SK-N-SH (cell line): Measurements from ENCODE around the gene MRPS12. TPM values are rescaled to one million over a fixed set of nuclear protein-coding genes. Genes with fewer than 3 reads are reported as not detected.

Experiments used
- CTCF ChIA-PET: fragments of 300-600, 350-600 bp; formaldehyde crosslinking; extraction: SDS; loops from one replicate; lab custom pipeline; 2021; lab: Yijun Ruan, JAX
- POLR2A ChIA-PET: fragments of 350-600 bp; sonication (Branson Sonifier 250); formaldehyde crosslinking; extraction: SDS; loops from one replicate; lab custom pipeline; 2020; ENCODE audit warnings: antibody characterized with exemption, inconsistent platforms; lab: Yijun Ruan, JAX
- DNase-seq: peaks from one replicate; pipeline ENCODE4 v3.0.0; 2012
- H2AFZ ChIP-seq: fragments of 200-600 bp; sonication (generic); 2 replicates; pipeline ENCODE4 v1.8.1; 2016; ENCODE audit warnings: antibody characterized with exemption, mild to moderate bottlenecking, low read depth
- H3F3A ChIP-seq: fragments of 200-600 bp; sonication (generic); replicated peaks from 2 replicates; pipeline ENCODE3; 2016; ENCODE audit warnings: antibody characterized with exemption, mild to moderate bottlenecking; ENCODE audit not compliant: insufficient read depth
- H3K27ac ChIP-seq, 2 experiments: fragments of 200-500 bp in 1 of 2; fragments of 200-600 bp in 1 of 2; sonication (Bioruptor generic) in 1 of 2; sonication (generic), shearing (Covaris generic) in 1 of 2; 2 replicates each; pipeline versions ENCODE4 v1.5.1 to v1.6.1; 2014 to 2016; ENCODE audit warnings: low read depth in 2 of 2, inconsistent platforms in 1 of 2, low read length in 1 of 2, mild to moderate bottlenecking in 1 of 2, mixed read lengths in 1 of 2
- H3K27me3 ChIP-seq: fragments of 200-600 bp; sonication (generic), shearing (Covaris generic); 2 replicates; pipeline ENCODE4 v1.6.1; 2016; ENCODE audit warnings: mixed run types; ENCODE audit not compliant: insufficient read depth
- H3K36me3 ChIP-seq, 2 experiments: fragments of 200-500 bp in 1 of 2; fragments of 200-600 bp in 1 of 2; sonication (Bioruptor generic) in 1 of 2; sonication (generic) in 1 of 2; replicated peaks in 1 of 2; 2 replicates each; pipeline versions ENCODE3 to v1.5.1; 2014 to 2016; ENCODE audit warnings: low read length in 1 of 2, mild to moderate bottlenecking in 1 of 2; ENCODE audit not compliant: insufficient read depth in 2 of 2, control insufficient read depth in 1 of 2
- H3K4me1 ChIP-seq, 2 experiments: fragments of 200-500 bp in 1 of 2; fragments of 200-600 bp in 1 of 2; sonication (Bioruptor generic) in 1 of 2; sonication (generic), shearing (Covaris generic) in 1 of 2; 2 replicates each; pipeline versions ENCODE4 v1.5.1 to v1.6.1; 2014 to 2016; ENCODE audit warnings: low read depth in 1 of 2, low read length in 1 of 2, mixed run types in 1 of 2; ENCODE audit not compliant: insufficient read depth in 2 of 2, control insufficient read depth in 1 of 2
- H3K4me2 ChIP-seq: fragments of 200-600 bp; sonication (generic), shearing (Covaris generic); 2 replicates; pipeline ENCODE4 v1.6.1; 2017; ENCODE audit warnings: mixed run types
- H3K4me3 ChIP-seq, 2 experiments: fragments of 200-500 bp in 1 of 2; fragments of 200-600 bp in 1 of 2; sonication (Bioruptor generic) in 1 of 2; sonication (generic), shearing (Covaris generic) in 1 of 2; 2 replicates each; pipeline versions ENCODE4 v1.5.1 to v1.8.1; 2014 to 2016; ENCODE audit warnings: low read depth in 2 of 2, inconsistent platforms in 1 of 2, low read length in 1 of 2, mild to moderate bottlenecking in 1 of 2, mixed read lengths in 1 of 2, moderate library complexity in 1 of 2
- H3K79me2 ChIP-seq: fragments of 200-600 bp; sonication (generic); 2 replicates; pipeline ENCODE4 v1.8.1; 2017; ENCODE audit warnings: mild to moderate bottlenecking; ENCODE audit not compliant: insufficient read depth
- H3K9ac ChIP-seq: fragments of 200-600 bp; sonication (generic); 2 replicates; pipeline ENCODE4 v1.6.1; 2017; ENCODE audit warnings: mixed run types
- H3K9me2 ChIP-seq: fragments of 200-600 bp; sonication (generic); 2 replicates; pipeline ENCODE4 v1.6.1; 2017; ENCODE audit warnings: mixed run types
- H3K9me3 ChIP-seq: fragments of 200-600 bp; sonication (generic); 2 replicates; pipeline ENCODE4 v1.6.1; 2017; ENCODE audit warnings: mixed run types, mild to moderate bottlenecking, moderate library complexity
- H4K20me1 ChIP-seq: fragments of 200-600 bp; sonication (generic); 2 replicates; pipeline ENCODE4 v1.6.1; 2017; ENCODE audit warnings: mild to moderate bottlenecking, mixed run types; ENCODE audit not compliant: insufficient read depth
- CHD2 ChIP-seq: fragments of 150-350 bp; IDR thresholded peaks from 2 replicates; pipeline ENCODE4 v1.6.1; 2018; ENCODE audit warnings: low read length; ENCODE audit not compliant: partially characterized antibody
- EP300 ChIP-seq, 2 experiments: IDR thresholded peaks; 2 replicates each; pipeline versions ENCODE4 v1.4.0 to v1.6.1; 2012; ENCODE audit warnings: borderline replicate concordance in 1 of 2, low read depth in 1 of 2, low read length in 1 of 2
- EZH2phosphoT487 ChIP-seq: fragments of 200-600 bp; sonication (generic); IDR thresholded peaks from 2 replicates; pipeline ENCODE4 v1.6.1; 2017; ENCODE audit warnings: low read depth, mixed run types, mild to moderate bottlenecking, antibody characterized with exemption, moderate library complexity, borderline replicate concordance
- FOSL2 ChIP-seq: IDR thresholded peaks from 2 replicates; pipeline ENCODE4 v1.4.0; 2012; ENCODE audit warnings: low read depth, mild to moderate bottlenecking, moderate library complexity, borderline replicate concordance
- POLR2AphosphoS5 ChIP-seq: IDR thresholded peaks from 2 replicates; pipeline ENCODE4 v1.6.1; 2012; ENCODE audit warnings: low read depth, low read length
- RCOR1 ChIP-seq: fragments of 150-350 bp; IDR thresholded peaks from 2 replicates; pipeline ENCODE4 v1.6.1; 2017; ENCODE audit warnings: antibody characterized with exemption, low read length
- RFX5 ChIP-seq: IDR thresholded peaks from 2 replicates; pipeline ENCODE4 v1.6.1; 2012; ENCODE audit warnings: mild to moderate bottlenecking, improper control_type of control experiment, low read length
- SMC3 ChIP-seq: IDR thresholded peaks from 2 replicates; pipeline ENCODE4 v1.6.1; 2012; ENCODE audit warnings: low read depth, low read length, improper control_type of control experiment
- TEAD4 ChIP-seq: IDR thresholded peaks from 2 replicates; pipeline ENCODE4 v1.4.0; 2012; ENCODE audit warnings: mild to moderate bottlenecking, borderline replicate concordance; ENCODE audit not compliant: insufficient read depth
- WGBS: methylation state at CpG from one replicate; pipeline ENCODE4 v1.1.6; 2017; ENCODE audit warnings: low lambda C conversion rate; 5-methylcytosine and 5-hydroxymethylcytosine counted together
- polyA plus RNA-seq, 3 experiments: library from polyadenylated mRNA; depleted of rRNA; stranded (reverse); fragments of >200 nt; gene quantifications; 2 replicates each; pipeline ENCODE4 v1.2.3, GENCODE V29; 2012
- TF ChIP-seq, protein P1 (sequence below): IDR thresholded peaks from 2 replicates; pipeline ENCODE4 v1.4.0; 2012; ENCODE audit warnings: low read depth
- TF ChIP-seq, protein P2 (sequence below): IDR thresholded peaks from 2 replicates; pipeline ENCODE4 v1.6.1; 2012; ENCODE audit warnings: mild to moderate bottlenecking, low read depth, low read length, moderate library complexity
- TF ChIP-seq, protein P3 (sequence below): fragments of 150-350 bp; IDR thresholded peaks from 2 replicates; pipeline ENCODE4 v1.6.1; 2016; ENCODE audit warnings: mild to moderate bottlenecking, low read depth, low read length

The MRPS12 gene
- polyA plus RNA-seq, 1 of the 3 experiments (the other 2 are of a cell fraction): 59.6 TPM

DNA sequence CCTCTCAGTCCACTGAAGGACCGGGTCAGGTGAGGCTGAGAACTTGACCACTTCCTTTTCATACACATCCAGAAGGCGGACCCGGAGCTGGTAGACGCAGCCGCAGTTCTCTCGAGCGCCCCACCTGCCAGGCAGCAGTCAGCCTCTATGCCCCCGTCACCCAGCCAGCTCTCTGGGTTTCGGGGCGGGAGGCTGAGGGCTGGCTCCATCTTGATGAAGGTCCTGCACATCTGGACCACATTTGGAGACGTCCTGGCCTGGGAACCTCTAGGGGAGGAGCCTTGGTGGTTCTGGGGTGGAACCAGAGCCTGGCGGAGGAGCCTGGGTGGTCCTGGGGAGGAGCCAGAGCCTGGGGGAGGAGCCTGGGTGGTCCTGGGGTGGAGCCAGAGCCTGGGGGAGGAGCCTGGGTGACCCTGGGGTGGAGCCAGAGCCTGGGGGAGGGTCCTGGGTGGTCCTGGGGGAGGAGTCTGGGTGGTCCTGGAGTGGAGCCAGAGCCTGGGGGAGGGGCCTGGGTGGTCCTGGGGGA is 14.3 kb downstream of the MRPS12 start:
- H3K4me3 ChIP-seq: no peak overlapping the region
- H2AFZ ChIP-seq: no peak overlapping the region
- no peaks in the 10 kb centered on the region for H3K9me3 ChIP-seq
- no peaks in the 10 kb centered on the region for H3K9me2 ChIP-seq
- H3K79me2 ChIP-seq: no peaks in the 10 kb centered on the region
- POLR2A ChIA-PET: no interaction called here
- peaks cover 5 to 15% of the 10 kb centered on the region in 2 experiments for H3K36me3 ChIP-seq
- H3K27ac ChIP-seq: no peak overlapping the region
- H3K4me1 ChIP-seq: peaks cover 0 to 8% of the 10 kb centered on the region in 2 experiments; a peak in 1 of 4 replicates
- 93% methylated on average over 7 of the region's 12 CpGs for WGBS
- CTCF ChIA-PET: no interaction called here
- no peaks in the 10 kb centered on the region for H3K27me3 ChIP-seq
- DNase-seq: peak; percentile 65
- TF ChIP-seq CHD2 (no peak), POLR2AphosphoS5 (no peak), EP300 (IDR thresholded peaks at IDR 0.05; ENCODE audit: borderline replicate concordance in 1 of 2, low read depth in 1 of 2, low read length in 1 of 2) (no peak), RCOR1 (no peak), TEAD4 (no peak), FOSL2 (no peak), EZH2phosphoT487 (no peak), SMC3 (no peak), RFX5 (no peak)
- TF ChIP-seq, protein P1, sequence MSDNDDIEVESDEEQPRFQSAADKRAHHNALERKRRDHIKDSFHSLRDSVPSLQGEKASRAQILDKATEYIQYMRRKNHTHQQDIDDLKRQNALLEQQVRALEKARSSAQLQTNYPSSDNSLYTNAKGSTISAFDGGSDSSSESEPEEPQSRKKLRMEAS: no peak
- TF ChIP-seq, protein P2, sequence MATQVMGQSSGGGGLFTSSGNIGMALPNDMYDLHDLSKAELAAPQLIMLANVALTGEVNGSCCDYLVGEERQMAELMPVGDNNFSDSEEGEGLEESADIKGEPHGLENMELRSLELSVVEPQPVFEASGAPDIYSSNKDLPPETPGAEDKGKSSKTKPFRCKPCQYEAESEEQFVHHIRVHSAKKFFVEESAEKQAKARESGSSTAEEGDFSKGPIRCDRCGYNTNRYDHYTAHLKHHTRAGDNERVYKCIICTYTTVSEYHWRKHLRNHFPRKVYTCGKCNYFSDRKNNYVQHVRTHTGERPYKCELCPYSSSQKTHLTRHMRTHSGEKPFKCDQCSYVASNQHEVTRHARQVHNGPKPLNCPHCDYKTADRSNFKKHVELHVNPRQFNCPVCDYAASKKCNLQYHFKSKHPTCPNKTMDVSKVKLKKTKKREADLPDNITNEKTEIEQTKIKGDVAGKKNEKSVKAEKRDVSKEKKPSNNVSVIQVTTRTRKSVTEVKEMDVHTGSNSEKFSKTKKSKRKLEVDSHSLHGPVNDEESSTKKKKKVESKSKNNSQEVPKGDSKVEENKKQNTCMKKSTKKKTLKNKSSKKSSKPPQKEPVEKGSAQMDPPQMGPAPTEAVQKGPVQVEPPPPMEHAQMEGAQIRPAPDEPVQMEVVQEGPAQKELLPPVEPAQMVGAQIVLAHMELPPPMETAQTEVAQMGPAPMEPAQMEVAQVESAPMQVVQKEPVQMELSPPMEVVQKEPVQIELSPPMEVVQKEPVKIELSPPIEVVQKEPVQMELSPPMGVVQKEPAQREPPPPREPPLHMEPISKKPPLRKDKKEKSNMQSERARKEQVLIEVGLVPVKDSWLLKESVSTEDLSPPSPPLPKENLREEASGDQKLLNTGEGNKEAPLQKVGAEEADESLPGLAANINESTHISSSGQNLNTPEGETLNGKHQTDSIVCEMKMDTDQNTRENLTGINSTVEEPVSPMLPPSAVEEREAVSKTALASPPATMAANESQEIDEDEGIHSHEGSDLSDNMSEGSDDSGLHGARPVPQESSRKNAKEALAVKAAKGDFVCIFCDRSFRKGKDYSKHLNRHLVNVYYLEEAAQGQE: no peak
- TF ChIP-seq, protein P3, sequence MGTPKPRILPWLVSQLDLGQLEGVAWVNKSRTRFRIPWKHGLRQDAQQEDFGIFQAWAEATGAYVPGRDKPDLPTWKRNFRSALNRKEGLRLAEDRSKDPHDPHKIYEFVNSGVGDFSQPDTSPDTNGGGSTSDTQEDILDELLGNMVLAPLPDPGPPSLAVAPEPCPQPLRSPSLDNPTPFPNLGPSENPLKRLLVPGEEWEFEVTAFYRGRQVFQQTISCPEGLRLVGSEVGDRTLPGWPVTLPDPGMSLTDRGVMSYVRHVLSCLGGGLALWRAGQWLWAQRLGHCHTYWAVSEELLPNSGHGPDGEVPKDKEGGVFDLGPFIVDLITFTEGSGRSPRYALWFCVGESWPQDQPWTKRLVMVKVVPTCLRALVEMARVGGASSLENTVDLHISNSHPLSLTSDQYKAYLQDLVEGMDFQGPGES: no peak
- TF ChIP-seq, all 33 proteins: peak for 0
- H3K9ac ChIP-seq: no peak overlapping the region
- no peaks in the 10 kb centered on the region for H4K20me1 ChIP-seq
- H3F3A ChIP-seq: peaks cover 8% of the 10 kb centered on the region
- H3K4me2 ChIP-seq: no peak overlapping the region
